ENCODE data around the gene SRPK1.
"Not testable (repeated sequence)": the region's sequence is repeated elsewhere in the genome, so short reads cannot be mapped to it uniquely, and the experiment has no call there.

SRPK1 gene

GRCh38 chr6:35920793-35921732 lies at the start of gene SRPK1:
TSS of gene SRPK1 (minus strand) at chr6:35921098. CDS start at chr6:35921056, 42 bp downstream.
- DNase-seq = peak; percentile 90

- no peak for DNase-seq
Measured at GRCh38 chr6:35970181-35970580, 49.3 kb upstream of the SRPK1 start.

GRCh38 chr6:35969646-35970045 lies 48.7 kb upstream of the SRPK1 start:
- no peak for DNase-seq

- no peak for DNase-seq
Measured at GRCh38 chr6:35968821-35969220, 47.9 kb upstream of the SRPK1 start.

GRCh38 chr6:35967076-35967774 lies 46.3 kb upstream of the SRPK1 start:
- no peak for DNase-seq

GRCh38 chr6:35962779-35963560 lies 42.1 kb upstream of the SRPK1 start:
- DNase-seq = no peak

- DNase-seq = no peak
Measured at GRCh38 chr6:35960187-35960586, 39.3 kb upstream of the SRPK1 start.

- DNase-seq = no peak
Measured at GRCh38 chr6:35955970-35956369, 35.1 kb upstream of the SRPK1 start.

GRCh38 chr6:35955521-35955920 lies 34.6 kb upstream of the SRPK1 start:
- DNase-seq = no peak

- no peak for DNase-seq
Measured at GRCh38 chr6:35955071-35955470, 34.2 kb upstream of the SRPK1 start.

GRCh38 chr6:35954333-35954732 lies 33.4 kb upstream of the SRPK1 start:
- no peak for DNase-seq

GRCh38 chr6:35948725-35949124 lies 27.8 kb upstream of the SRPK1 start:
- DNase-seq = no peak

- no peak for DNase-seq
Measured at GRCh38 chr6:35945650-35946025, 24.7 kb upstream of the SRPK1 start.

- DNase-seq = no peak
Measured at GRCh38 chr6:35943390-35943789, 22.5 kb upstream of the SRPK1 start.

- no peak for DNase-seq
Measured at GRCh38 chr6:35942355-35942754, 21.5 kb upstream of the SRPK1 start.

GRCh38 chr6:35941170-35941569 lies 20.3 kb upstream of the SRPK1 start:
- not testable (repeated sequence) for DNase-seq

GRCh38 chr6:35940014-35940413 lies 19.1 kb upstream of the SRPK1 start:
- not testable (repeated sequence) for DNase-seq

- DNase-seq = not testable (repeated sequence)
Measured at GRCh38 chr6:35939259-35939658, 18.4 kb upstream of the SRPK1 start.

- no peak for DNase-seq
Measured at GRCh38 chr6:35936681-35937359, 15.9 kb upstream of the SRPK1 start.

- DNase-seq = no peak
Measured at GRCh38 chr6:35935469-35935868, 14.6 kb upstream of the SRPK1 start.

GRCh38 chr6:35933844-35934243 lies 12.9 kb upstream of the SRPK1 start:
- DNase-seq = no peak

- DNase-seq = not testable (repeated sequence)
Measured at GRCh38 chr6:35931873-35932272, 11.0 kb upstream of the SRPK1 start.

- DNase-seq = peak; percentile 63
Measured at GRCh38 chr6:35931120-35931561, 10.2 kb upstream of the SRPK1 start.
